H9 (cell line): ENCODE measurements around the gene DHX38. TPM values are rescaled to one million over a fixed set of nuclear protein-coding genes. Genes with fewer than 3 reads are reported as not detected.

Experiments used
- DNase-seq: peaks from one replicate; pipeline ENCODE4 v3.0.0-alpha.2; 2017
- H2AFZ ChIP-seq: one replicate; pipeline ENCODE4 v1.6.1; 2013; ENCODE audit warnings: mild to moderate bottlenecking, low read length, control low read depth, moderate library complexity
- H2AK5ac ChIP-seq: 2 replicates; pipeline ENCODE4 v1.6.1; 2013; ENCODE audit warnings: low read length, control low read depth, mixed read lengths; ENCODE audit not compliant: insufficient read length
- H2BK120ac ChIP-seq: one replicate; pipeline ENCODE4 v1.6.1; 2013; ENCODE audit warnings: low read depth, mild to moderate bottlenecking, low read length, control low read depth, inconsistent platforms; ENCODE audit not compliant: poor library complexity, severe bottlenecking
- H2BK12ac ChIP-seq: 2 replicates; pipeline ENCODE4 v1.6.1; 2013; ENCODE audit warnings: low read length, control low read depth, mixed read lengths, low read depth; ENCODE audit not compliant: insufficient read length
- H2BK15ac ChIP-seq: 2 replicates; pipeline ENCODE4 v1.6.1; 2013; ENCODE audit warnings: low read depth, low read length, control low read depth
- H2BK20ac ChIP-seq: one replicate; pipeline ENCODE4 v1.6.1; 2013; ENCODE audit warnings: low read depth, mild to moderate bottlenecking, low read length, control low read depth, inconsistent platforms; ENCODE audit not compliant: poor library complexity, severe bottlenecking
- H2BK5ac ChIP-seq: 2 replicates; pipeline ENCODE4 v1.6.1; 2013; ENCODE audit warnings: low read length, control low read depth, mixed read lengths; ENCODE audit not compliant: insufficient read length
- H3K14ac ChIP-seq: 2 replicates; pipeline ENCODE4 v1.6.1; 2013; ENCODE audit warnings: low read length, control low read depth; ENCODE audit not compliant: insufficient read depth
- H3K18ac ChIP-seq: 2 replicates; pipeline ENCODE4 v1.6.1; 2013; ENCODE audit warnings: low read depth, mild to moderate bottlenecking, mixed read lengths, low read length, control low read depth; ENCODE audit not compliant: insufficient read length
- H3K23ac ChIP-seq: 2 replicates; pipeline ENCODE4 v1.6.1; 2013; ENCODE audit warnings: low read length, control low read depth, mixed read lengths, low read depth; ENCODE audit not compliant: insufficient read length
- H3K23me2 ChIP-seq: 2 replicates; pipeline ENCODE4 v1.6.1; 2013; ENCODE audit warnings: low read depth, mild to moderate bottlenecking, mixed read lengths, low read length, control low read depth; ENCODE audit not compliant: insufficient read length, poor library complexity, severe bottlenecking
- H3K27ac ChIP-seq: 2 replicates; pipeline ENCODE4 v1.5.1; 2013; ENCODE audit warnings: low read length, control low read depth, mixed read lengths, low read depth; ENCODE audit not compliant: insufficient read length
- H3K27me3 ChIP-seq: 2 replicates; pipeline ENCODE4 v1.6.1; 2013; ENCODE audit warnings: low read length, control low read depth, inconsistent platforms; ENCODE audit not compliant: insufficient read depth
- H3K4ac ChIP-seq: 2 replicates; pipeline ENCODE4 v1.6.1; 2013; ENCODE audit warnings: low read depth, mild to moderate bottlenecking, control low read depth, inconsistent platforms, low read length, moderate library complexity
- H3K4me1 ChIP-seq: 2 replicates; pipeline ENCODE4 v1.6.1; 2013; ENCODE audit warnings: low read length, control low read depth, inconsistent platforms; ENCODE audit not compliant: insufficient read depth
- H3K4me2 ChIP-seq: 2 replicates; pipeline ENCODE4 v1.6.1; 2013; ENCODE audit warnings: low read length, control low read depth, mixed read lengths; ENCODE audit not compliant: insufficient read length, insufficient read depth
- H3K56ac ChIP-seq: 2 replicates; pipeline ENCODE4 v1.6.1; 2013; ENCODE audit warnings: low read depth, mild to moderate bottlenecking, mixed read lengths, low read length, control low read depth; ENCODE audit not compliant: insufficient read length
- H3K79me1 ChIP-seq: 2 replicates; pipeline ENCODE4 v1.6.1; 2013; ENCODE audit warnings: low read depth, mild to moderate bottlenecking, moderate library complexity, low read length, control low read depth, inconsistent platforms; ENCODE audit not compliant: insufficient read depth, poor library complexity, severe bottlenecking
- H3K79me2 ChIP-seq: 2 replicates; pipeline ENCODE4 v1.6.1; 2013; ENCODE audit warnings: low read length, control low read depth, inconsistent platforms; ENCODE audit not compliant: insufficient read depth
- H3K9ac ChIP-seq: 2 replicates; pipeline ENCODE4 v1.6.1; 2013; ENCODE audit warnings: low read length, control low read depth, mixed read lengths; ENCODE audit not compliant: insufficient read length; ENCODE audit errors: extremely low read depth
- H3K9me3 ChIP-seq: one replicate; pipeline ENCODE4 v1.6.1; 2013; ENCODE audit warnings: low read depth, low read length, inconsistent platforms; ENCODE audit not compliant: control insufficient read depth
- H3T11ph ChIP-seq: one replicate; pipeline ENCODE4 v1.6.1; 2013; ENCODE audit warnings: mild to moderate bottlenecking, low read length, control low read depth, inconsistent platforms
- H4K20me1 ChIP-seq: one replicate; pipeline ENCODE4 v1.6.1; 2013; ENCODE audit not compliant: control insufficient read depth, insufficient read length, insufficient read depth
- H4K5ac ChIP-seq: 2 replicates; pipeline ENCODE4 v1.6.1; 2013; ENCODE audit warnings: low read depth, mild to moderate bottlenecking, mixed read lengths, low read length, control low read depth; ENCODE audit not compliant: insufficient read length
- H4K8ac ChIP-seq: replicated peaks from 2 replicates; pipeline ENCODE4 v1.6.1; 2013; ENCODE audit warnings: low read length, control low read depth, mixed read lengths, low read depth; ENCODE audit not compliant: insufficient read length
- H4K91ac ChIP-seq: 2 replicates; pipeline ENCODE4 v1.6.1; 2013; ENCODE audit warnings: low read depth, mild to moderate bottlenecking, moderate library complexity, mixed read lengths, low read length, control low read depth; ENCODE audit not compliant: insufficient read length
- H3K27ac Mint-ChIP-seq, 3 experiments: 2 replicates in 2 of 3; 3 replicates in 1 of 3; pipeline ENCODE4 v1.8.0; 2020 to 2021; ENCODE audit warnings: mixed read lengths in 3 of 3, mild to moderate bottlenecking in 1 of 3, moderate library complexity in 1 of 3
- H3K27me3 Mint-ChIP-seq: 2 replicates; pipeline ENCODE4 v1.8.0; 2021; ENCODE audit warnings: low read depth, mild to moderate bottlenecking, moderate library complexity, mixed read lengths
- H3K36me3 Mint-ChIP-seq, 3 experiments: 2 replicates in 2 of 3; 3 replicates in 1 of 3; pipeline ENCODE4 v1.8.0; 2020 to 2021; ENCODE audit warnings: low read depth in 3 of 3, mixed read lengths in 3 of 3; ENCODE audit not compliant: insufficient read depth in 1 of 3
- H3K4me1 Mint-ChIP-seq, 2 experiments: 2 replicates each; pipeline ENCODE4 v1.8.0; 2020; ENCODE audit warnings: mixed read lengths in 2 of 2
- H3K4me3 Mint-ChIP-seq, 2 experiments: 2 replicates in 1 of 2; 3 replicates in 1 of 2; pipeline ENCODE4 v1.8.0; 2020 to 2021; ENCODE audit warnings: mild to moderate bottlenecking in 2 of 2, mixed read lengths in 2 of 2, moderate library complexity in 1 of 2
- H3K9me3 Mint-ChIP-seq, 2 experiments: 2 replicates in 1 of 2; 3 replicates in 1 of 2; pipeline ENCODE4 v1.8.0; 2020; ENCODE audit warnings: mild to moderate bottlenecking in 2 of 2, mixed read lengths in 2 of 2, moderate library complexity in 1 of 2
- CTCF ChIP-seq: fragments of 200-600 bp; sonication (generic); conservative IDR thresholded peaks from 3 replicates; pipeline ENCODE4 v1.8.0; 2021; ENCODE audit warnings: antibody characterized with exemption, mild to moderate bottlenecking
- WGBS: extraction: QIAGEN DNeasy Blood & Tissue Kit; methylation state at CpG from one replicate; pipeline ENCODE4 v1.1.7; 2013; ENCODE audit warnings: missing lambda C conversion rate, low lambda C conversion rate, mixed read lengths; ENCODE audit not compliant: insufficient read length; ENCODE audit errors: extremely low coverage; 5-methylcytosine and 5-hydroxymethylcytosine counted together
- total RNA-seq: library from RNA; stranded (reverse); gene quantifications from 2 replicates; pipeline ENCODE4 v1.2.1, GENCODE V29; 2021

Gene DHX38
- total RNA-seq, 1 experiment from 2014 or later: 60.5 TPM

GRCh38 chr16:72122916-72123315 lies 29.3 kb downstream of the DHX38 start:
- no peak overlapping the region for H2BK12ac ChIP-seq
- no peaks in the 10 kb centered on the region; a peak in 1 of 7 replicates for H3K36me3 Mint-ChIP-seq
- no peak overlapping the region for H3K18ac ChIP-seq
- H3K4ac ChIP-seq: no peak overlapping the region
- no peak overlapping the region for H2BK20ac ChIP-seq
- H3K4me1 Mint-ChIP-seq: peaks cover 8 to 10% of the 10 kb centered on the region in 2 experiments
- no peak overlapping the region for H3K14ac ChIP-seq
- H3K4me1 ChIP-seq: no peaks in the 10 kb centered on the region; the same call in 1 of the 2 replicates
- H3T11ph ChIP-seq: no peak overlapping the region
- no peak for TF ChIP-seq CTCF
- H2BK5ac ChIP-seq: no peak overlapping the region
- H4K5ac ChIP-seq: no peak overlapping the region
- H3K79me2 ChIP-seq: no peaks in the 10 kb centered on the region
- H4K91ac ChIP-seq: no peak overlapping the region
- no peak overlapping the region for H3K27ac ChIP-seq
- H3K23me2 ChIP-seq: no peaks in the 10 kb centered on the region
- H2AFZ ChIP-seq: no peak overlapping the region
- H4K20me1 ChIP-seq: no peaks in the 10 kb centered on the region
- H3K79me1 ChIP-seq: no peaks in the 10 kb centered on the region
- H3K4me3 Mint-ChIP-seq: no peak overlapping the region
- DNase-seq: no peak
- H3K9me3 ChIP-seq: no peaks in the 10 kb centered on the region
- no peaks in the 10 kb centered on the region for H3K27me3 Mint-ChIP-seq
- no peak overlapping the region for H3K9ac ChIP-seq
- H2AK5ac ChIP-seq: no peak overlapping the region
- no peak overlapping the region for H3K23ac ChIP-seq
- no peak overlapping the region for H3K27ac Mint-ChIP-seq
- no peak overlapping the region for H3K56ac ChIP-seq
- no peak overlapping the region for H2BK120ac ChIP-seq
- H3K27me3 ChIP-seq: no peaks in the 10 kb centered on the region
- whole genome bisulfite sequencing: no CpG with 5 or more reads among the region's 11 CpGs
- H3K9me3 Mint-ChIP-seq: no peaks in the 10 kb centered on the region
- no peak overlapping the region for H4K8ac ChIP-seq
- H3K4me2 ChIP-seq: no peak overlapping the region
- H2BK15ac ChIP-seq: no peak overlapping the region
